GM15510 (cell line): Measurements from ENCODE around the gene JAM3.

Source experiments
- POLR2A ChIP-seq: IDR thresholded peaks from 3 replicates; pipeline ENCODE4 v1.6.1; 2011; ENCODE audit warnings: borderline replicate concordance; ENCODE audit not compliant: insufficient read length; ENCODE audit errors: extremely low read depth

Gene JAM3

GRCh38 chr11:134044514-134045284, 24.2 kb upstream of the JAM3 start:
- TF ChIP-seq POLR2A, result no peak

DNA sequence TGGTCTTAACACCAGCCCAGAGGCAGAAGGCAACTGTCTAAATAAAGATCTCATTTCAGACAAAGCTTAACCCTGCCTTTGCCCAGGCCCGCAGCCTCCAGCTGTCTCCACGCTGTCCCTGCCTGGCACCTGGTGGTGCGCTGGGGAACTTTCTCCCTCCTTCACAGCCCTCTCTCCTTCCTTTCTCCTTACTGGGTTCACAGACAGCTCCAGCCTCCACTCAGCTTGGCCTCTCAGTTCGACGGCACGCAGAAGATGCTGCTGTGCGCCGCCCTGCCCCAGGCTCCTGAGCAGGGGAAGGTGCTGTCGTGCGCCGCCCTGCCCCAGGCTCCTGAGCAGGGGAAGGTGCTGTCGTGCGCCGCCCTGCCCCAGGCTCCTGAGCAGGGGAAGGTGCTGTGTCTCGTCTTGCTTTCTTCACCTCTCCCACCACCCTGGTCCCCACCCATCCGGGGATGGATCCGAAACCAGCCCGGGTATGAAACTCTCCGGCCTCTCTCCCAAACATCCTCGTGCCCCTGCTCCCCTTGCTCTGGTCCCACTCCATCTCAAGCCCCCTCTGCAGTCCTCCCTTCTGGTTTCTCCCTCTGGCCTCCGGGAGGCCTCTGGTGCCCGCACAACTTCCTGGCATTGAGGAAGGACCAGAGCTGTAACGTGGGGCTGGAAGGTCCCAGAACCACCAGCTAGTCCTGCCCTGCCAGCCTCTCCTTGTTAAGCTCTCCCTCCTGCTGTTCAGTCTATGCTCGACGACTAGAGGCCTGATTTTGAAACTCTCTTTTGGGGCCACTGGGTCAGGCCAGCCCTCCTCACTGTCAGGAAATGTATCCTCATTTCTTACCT, 22.9 kb upstream of the JAM3 start:
- TF ChIP-seq POLR2A, result no peak

GRCh38 chr11:134046681-134047449, 22.0 kb upstream of the JAM3 start:
- no peak for TF ChIP-seq POLR2A

DNA sequence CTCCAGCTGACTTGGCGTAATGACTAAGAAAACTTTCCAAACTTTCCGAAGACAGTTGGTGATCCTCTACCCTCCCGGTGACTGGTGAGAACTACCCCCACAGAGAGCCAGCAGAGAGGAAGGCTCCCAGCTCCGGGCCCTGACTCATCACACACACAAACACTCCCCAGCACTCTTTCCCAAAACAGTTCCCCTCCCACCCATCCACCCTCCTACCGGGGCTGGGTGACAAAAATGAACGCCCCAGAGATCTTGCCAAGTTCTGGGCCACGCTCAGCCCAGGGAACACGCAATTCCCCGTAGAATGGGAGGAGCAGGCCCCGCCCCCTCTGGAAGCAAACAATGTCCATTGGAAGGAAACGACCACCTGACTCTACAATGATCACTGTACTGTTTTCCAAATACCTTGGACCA, 21.3 kb upstream of the JAM3 start:
- no peak for TF ChIP-seq POLR2A

DNA sequence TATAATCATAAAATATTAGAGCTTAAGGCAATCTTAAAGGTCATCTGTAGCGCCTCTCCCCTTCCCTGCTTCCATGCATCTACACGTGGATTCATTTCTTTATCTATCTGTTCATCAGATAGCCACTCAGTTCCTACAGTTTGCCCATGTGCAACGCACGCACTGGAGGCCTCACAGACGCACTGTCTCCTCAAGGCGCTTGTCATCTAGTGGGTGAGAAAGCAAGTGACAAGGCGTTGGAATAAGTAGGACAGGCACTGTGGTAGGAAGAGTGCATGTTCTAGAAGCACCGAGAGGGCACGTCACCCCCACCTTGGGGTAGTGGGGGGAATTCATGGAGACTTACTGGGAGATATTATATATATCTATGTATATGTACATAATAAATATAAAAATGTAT, 20.8 kb upstream of the JAM3 start:
- no peak for TF ChIP-seq POLR2A

DNA sequence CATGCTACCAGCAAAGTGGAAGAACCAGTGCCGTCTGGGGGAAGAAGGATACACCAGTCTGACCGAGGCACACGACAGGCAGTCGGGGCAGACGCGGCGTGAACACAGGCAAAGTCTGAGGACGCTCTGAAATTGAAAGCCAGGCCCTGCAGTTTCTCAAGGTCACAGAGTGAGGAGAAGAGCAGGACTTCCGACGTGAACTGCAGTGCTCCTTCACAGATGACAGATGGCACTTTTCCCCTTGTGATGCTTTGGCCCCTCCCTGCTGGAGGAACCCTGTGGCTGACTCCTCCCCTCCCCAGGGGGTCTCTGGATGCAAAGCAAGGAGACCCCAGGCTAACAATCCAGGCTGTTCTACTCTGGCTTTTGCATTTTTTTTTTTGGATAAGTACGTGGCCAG, 19.6 kb upstream of the JAM3 start:
- TF ChIP-seq POLR2A, result no peak

- no peak for TF ChIP-seq POLR2A
Measured at GRCh38 chr11:134050541-134051383, 18.1 kb upstream of the JAM3 start.

DNA sequence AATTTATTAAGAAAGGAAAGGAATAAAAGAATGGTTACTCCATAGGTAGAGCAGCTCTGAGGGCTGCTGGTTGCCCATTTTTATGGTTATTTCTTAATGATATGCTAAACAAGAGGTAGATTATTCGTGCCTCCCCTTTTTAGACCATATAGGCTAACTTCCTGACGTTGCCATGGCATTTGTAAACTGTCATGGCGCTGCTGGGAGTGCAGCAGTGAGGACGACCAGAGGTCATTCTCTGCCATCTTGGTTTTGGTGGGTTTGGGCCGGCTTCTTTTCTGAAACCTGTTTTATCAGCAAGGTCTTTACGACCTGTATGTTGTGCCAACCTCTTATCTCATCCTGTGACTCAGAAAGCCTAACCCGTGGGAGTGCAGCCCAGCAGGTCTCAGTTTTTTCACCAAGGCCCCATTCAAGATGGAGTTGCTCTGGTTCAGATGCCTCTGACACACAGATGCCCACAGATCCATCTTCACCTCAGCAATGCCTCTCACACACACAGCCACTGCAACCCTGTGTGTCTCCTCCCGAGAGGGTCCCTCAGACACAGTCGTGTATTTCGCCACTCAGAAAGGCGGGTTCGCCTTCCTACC, 16.4 kb upstream of the JAM3 start:
- TF ChIP-seq POLR2A, result no peak

GRCh38 chr11:134052988-134053945, 15.6 kb upstream of the JAM3 start:
- no peak for TF ChIP-seq POLR2A

DNA sequence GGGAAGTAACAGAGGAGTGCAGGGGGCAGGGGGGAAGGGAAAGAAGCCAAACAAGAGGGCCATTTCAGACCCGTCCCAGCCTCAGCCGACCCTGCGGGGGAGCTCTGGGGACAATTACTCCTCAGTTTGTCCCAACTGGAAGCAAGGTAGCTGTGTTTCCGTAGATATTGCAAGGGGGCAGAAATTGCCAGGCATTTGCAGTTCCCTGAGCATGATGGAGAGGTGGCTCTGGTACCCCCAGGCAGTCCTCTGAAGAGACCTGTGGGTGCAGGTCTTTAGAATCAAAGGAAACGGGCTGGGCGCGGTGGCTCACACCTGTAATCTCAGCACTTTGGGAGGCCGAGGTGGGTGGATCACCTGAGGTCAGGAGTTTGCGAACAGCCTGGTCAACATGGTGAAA, 13.8 kb upstream of the JAM3 start:
- TF ChIP-seq POLR2A, result no peak

- no peak for TF ChIP-seq POLR2A
Measured at GRCh38 chr11:134060316-134060715, 8.6 kb upstream of the JAM3 start.

DNA sequence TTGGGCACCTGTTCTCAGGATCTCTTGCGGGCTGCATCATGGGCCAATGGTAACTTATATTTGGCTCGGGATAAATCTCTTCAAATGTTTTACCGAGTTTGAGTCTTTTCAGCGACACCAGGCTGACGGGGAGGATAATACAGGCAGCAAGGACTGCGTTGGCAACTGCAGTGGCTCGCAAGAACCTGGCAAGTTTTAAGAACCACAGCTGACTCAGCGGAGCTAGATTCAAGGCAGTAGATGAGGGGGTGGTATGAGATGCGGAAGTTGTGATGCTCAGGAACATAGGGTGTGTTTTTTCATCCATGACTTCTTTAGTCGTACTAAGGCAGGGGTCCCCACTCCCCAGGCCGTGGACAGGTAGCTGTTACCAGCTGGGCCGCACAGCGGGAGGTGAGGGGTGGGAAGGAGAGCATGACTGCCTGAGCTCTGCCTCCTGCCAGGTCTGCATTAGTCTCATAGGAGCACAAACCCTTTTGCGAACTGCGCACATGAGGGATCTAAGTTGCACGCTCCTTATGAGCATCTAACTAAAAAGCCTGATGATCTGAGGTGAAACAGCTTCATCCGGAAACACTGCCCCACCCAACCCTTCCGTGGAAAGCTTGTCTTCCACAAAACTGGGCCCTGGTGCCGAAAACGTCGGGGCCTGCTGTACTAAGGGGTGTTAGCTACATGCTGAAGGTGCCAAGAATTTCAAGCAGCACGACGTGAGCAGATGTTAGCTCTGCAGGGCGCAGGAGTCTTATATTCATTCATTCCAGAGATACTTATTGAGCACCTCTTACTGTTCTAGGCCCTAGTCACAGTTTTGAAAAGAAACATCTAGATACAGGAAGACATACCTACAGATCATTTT, 6.4 kb upstream of the JAM3 start:
- TF ChIP-seq POLR2A, result no peak
